Measurements from ENCODE around the gene PIGBOS1. TPM values are rescaled to one million over a fixed set of nuclear protein-coding genes. Genes with fewer than 3 reads are reported as not detected.
"Not testable (repeated sequence)": the region's sequence is repeated elsewhere in the genome, so short reads cannot be mapped to it uniquely, and the experiment has no call there.

The PIGBOS1 gene
- total RNA-seq (2014; rRNA removed; shearing (Covaris generic)): 12.9 and 15.8 TPM in 2 replicates

GRCh38 chr15:55318588-55319494 lies at the start of gene PIGBOS1, which contains the start of gene PIGB:
TSS of gene PIGBOS1 (minus strand) at chr15:55319123. CDS start at chr15:55317792, 1,331 bp downstream.
TSS of gene PIGB (plus strand) at chr15:55319222. CDS start at chr15:55319251, 29 bp downstream.
- peak; percentile 90 for DNase-seq (ENCODE audit: low spot score)

GRCh38 chr15:55366981-55367380 lies 48.1 kb upstream of the PIGBOS1 start:
- no peak for DNase-seq (ENCODE audit: low spot score)

- no peak for DNase-seq (ENCODE audit: low spot score)
These were observed 43.7 kb upstream of the PIGBOS1 start for GRCh38 chr15:55362641-55363040.

- no peak for DNase-seq (ENCODE audit: low spot score)
These were observed 42.1 kb upstream of the PIGBOS1 start for GRCh38 chr15:55361048-55361447.

GRCh38 chr15:55360256-55360655 lies 41.3 kb upstream of the PIGBOS1 start:
- DNase-seq (ENCODE audit: low spot score): no peak

- DNase-seq (ENCODE audit: low spot score): no peak
These were observed 39.5 kb upstream of the PIGBOS1 start for GRCh38 chr15:55358471-55358870.

GRCh38 chr15:55357774-55358173 lies 38.9 kb upstream of the PIGBOS1 start:
- peak; percentile 23 for DNase-seq (ENCODE audit: low spot score)

GRCh38 chr15:55356985-55357585 lies 38.2 kb upstream of the PIGBOS1 start:
- no peak for DNase-seq (ENCODE audit: low spot score)

GRCh38 chr15:55353025-55353424 lies 34.1 kb upstream of the PIGBOS1 start:
- no peak for DNase-seq (ENCODE audit: low spot score)

- no peak for DNase-seq (ENCODE audit: low spot score)
These were observed 30.4 kb upstream of the PIGBOS1 start for GRCh38 chr15:55349282-55349681.

- no peak for DNase-seq (ENCODE audit: low spot score)
These were observed 29.4 kb upstream of the PIGBOS1 start for GRCh38 chr15:55348281-55348778.

- no peak for DNase-seq (ENCODE audit: low spot score)
These were observed 25.3 kb upstream of the PIGBOS1 start for GRCh38 chr15:55344206-55344605.

GRCh38 chr15:55343168-55343567 lies 24.2 kb upstream of the PIGBOS1 start:
- DNase-seq (ENCODE audit: low spot score): no peak

GRCh38 chr15:55337160-55337559 lies 18.2 kb upstream of the PIGBOS1 start:
- no peak for DNase-seq (ENCODE audit: low spot score)

GRCh38 chr15:55334997-55335396 lies 16.1 kb upstream of the PIGBOS1 start:
- no peak for DNase-seq (ENCODE audit: low spot score)

- DNase-seq (ENCODE audit: low spot score): no peak
These were observed 15.4 kb upstream of the PIGBOS1 start for GRCh38 chr15:55334371-55334770.

- DNase-seq (ENCODE audit: low spot score): no peak
These were observed 8.5 kb upstream of the PIGBOS1 start for GRCh38 chr15:55327387-55327786.

- no peak for DNase-seq (ENCODE audit: low spot score)
These were observed 3.5 kb upstream of the PIGBOS1 start for GRCh38 chr15:55322467-55322866.

GRCh38 chr15:55320963-55321362 lies 2.0 kb upstream of the PIGBOS1 start:
- no peak for DNase-seq (ENCODE audit: low spot score)

GRCh38 chr15:55320238-55320550 lies 1.3 kb upstream of the PIGBOS1 start:
- no peak for DNase-seq (ENCODE audit: low spot score)

GRCh38 chr15:55319537-55320237 lies 764 bp upstream of the PIGBOS1 start:
- DNase-seq (ENCODE audit: low spot score): peak; percentile 7

- not testable (repeated sequence) for DNase-seq (ENCODE audit: low spot score)
These were observed 16.1 kb downstream of the PIGBOS1 start for GRCh38 chr15:55302801-55303200.
